Measurements from ENCODE around the gene INSL4.

The INSL4 gene

GRCh38 chr9:5231212-5231611 is at the start of gene INSL4:
TSS of gene INSL4 (plus strand) at chr9:5231419. CDS start at chr9:5231524, 105 bp downstream.
- in situ Hi-C loops (cut with HindIII; ENCODE audit: low sequenced_read_pairs) = loop anchor here (5.0 kb wide), 1 partner anchor 54 kb away; no protein-coding TSS in a partner anchor

DNA sequence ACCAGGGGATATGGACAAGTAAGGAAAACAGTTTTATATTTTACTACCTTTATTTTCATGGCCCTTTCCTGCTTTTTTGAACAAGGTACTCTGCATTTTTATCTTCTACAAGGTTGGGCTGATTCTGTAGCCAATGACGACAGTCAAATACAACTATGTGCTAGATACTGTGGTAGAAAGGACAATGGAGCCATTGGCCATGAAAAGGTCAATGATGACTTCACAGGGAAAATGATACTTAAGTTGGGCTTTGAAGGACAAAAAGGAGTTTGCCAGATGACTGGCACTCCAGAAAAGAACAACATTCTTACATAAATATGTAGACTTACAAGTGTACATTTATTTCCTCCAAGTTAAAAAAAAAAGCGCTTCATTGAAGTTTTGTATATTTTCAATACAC is 46.4 kb upstream of the INSL4 start:
- in situ Hi-C loops (cut with HindIII; ENCODE audit: low sequenced_read_pairs) = loop anchor here (5.0 to 10.0 kb wide), 2 partner anchors 260 to 423 kb away; no protein-coding TSS in a partner anchor

DNA sequence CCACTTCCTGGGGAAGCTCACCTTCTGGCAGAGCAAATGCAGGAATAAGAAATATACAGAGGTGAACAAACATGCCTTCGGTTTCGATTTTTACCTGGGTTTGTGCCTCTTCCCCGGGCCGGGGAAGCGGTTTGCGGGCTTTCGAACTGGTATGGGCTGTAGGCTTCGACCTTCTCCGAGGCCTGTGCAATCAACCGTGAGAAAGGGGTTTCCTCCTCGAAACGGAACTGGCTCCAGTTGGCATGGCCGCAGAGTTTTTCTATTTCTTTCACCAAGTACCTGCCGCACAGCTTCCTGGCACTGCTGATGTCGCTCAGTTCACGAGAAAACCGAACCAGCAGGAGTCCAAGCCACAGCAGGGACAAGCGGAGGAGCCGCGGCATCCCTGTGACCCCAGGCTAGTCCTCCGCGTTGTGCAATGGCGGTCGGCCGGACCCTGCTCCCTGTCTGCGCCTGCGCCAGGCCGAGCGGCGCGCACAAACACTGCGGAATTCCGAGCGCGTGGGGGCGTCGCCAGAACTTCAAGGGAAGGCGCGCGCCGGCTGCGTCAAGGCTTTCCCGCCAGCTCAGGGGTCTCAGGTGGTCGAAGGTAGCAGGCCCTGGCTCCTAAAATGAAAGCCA is 45.9 kb upstream of the INSL4 start, which contains the start of gene INSL6:
Gene INSL6, minus strand, starts transcription at position 420 of the 621 bp plus-strand sequence. Its CDS starts 37 bp downstream, at position 383.
- in situ Hi-C loops (cut with HindIII; ENCODE audit: low sequenced_read_pairs) = loop anchor here (5.0 to 10.0 kb wide), 2 partner anchors 259 to 422 kb away; no protein-coding TSS in a partner anchor

- in situ Hi-C loops (cut with HindIII; ENCODE audit: low sequenced_read_pairs) = loop anchor here (5.0 to 10.0 kb wide), 2 partner anchors 258 to 421 kb away; no protein-coding TSS in a partner anchor
These were observed 44.6 kb upstream of the INSL4 start for GRCh38 chr9:5186416-5187169.

DNA sequence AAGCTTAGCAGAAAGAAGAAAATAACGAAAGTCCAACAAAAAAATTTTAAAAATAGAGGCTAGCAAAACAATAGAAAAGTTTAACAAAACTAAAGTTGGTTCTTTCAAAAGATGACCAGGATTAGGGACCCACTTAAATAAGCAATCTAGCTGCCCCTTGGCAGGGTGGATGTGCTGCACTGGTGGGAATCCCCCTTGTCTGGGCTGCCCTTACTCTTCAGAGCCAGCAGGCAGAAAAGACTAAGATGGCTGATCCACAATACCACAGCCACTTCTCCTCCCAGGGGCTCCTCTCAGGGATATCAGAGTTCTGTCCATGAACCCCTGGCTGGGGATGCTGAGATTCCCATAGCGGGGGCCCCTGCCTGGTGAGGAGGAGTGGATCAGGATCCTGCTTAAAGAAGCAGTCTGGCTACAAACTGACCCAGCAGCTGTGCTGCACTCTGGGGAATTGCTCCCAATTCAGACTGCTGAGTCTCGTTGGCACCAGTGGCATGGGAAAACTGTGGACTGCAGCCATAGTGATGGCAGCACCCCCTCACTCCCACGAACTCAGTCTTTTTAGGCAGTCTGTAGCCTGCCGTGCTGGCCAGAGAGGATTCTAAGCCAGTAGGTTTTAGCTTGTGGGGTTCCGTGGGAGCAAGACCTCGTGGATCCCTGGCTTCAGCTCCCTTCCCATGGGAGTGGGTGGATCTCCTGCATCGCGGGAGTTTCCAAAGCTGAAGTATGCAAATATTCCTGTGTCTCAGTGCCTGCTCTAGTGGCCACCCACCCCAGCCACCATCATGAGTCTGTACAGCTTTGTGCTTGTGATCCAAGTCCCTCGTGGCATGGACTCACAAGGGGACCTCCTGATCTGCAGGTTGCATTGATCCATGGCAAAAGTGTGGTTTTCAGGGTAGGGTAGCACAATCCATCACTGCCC is 42.9 kb upstream of the INSL4 start:
- in situ Hi-C loops (cut with HindIII; ENCODE audit: low sequenced_read_pairs) = loop anchor here (5.0 to 10.0 kb wide), 2 partner anchors 256 to 419 kb away; no protein-coding TSS in a partner anchor

DNA sequence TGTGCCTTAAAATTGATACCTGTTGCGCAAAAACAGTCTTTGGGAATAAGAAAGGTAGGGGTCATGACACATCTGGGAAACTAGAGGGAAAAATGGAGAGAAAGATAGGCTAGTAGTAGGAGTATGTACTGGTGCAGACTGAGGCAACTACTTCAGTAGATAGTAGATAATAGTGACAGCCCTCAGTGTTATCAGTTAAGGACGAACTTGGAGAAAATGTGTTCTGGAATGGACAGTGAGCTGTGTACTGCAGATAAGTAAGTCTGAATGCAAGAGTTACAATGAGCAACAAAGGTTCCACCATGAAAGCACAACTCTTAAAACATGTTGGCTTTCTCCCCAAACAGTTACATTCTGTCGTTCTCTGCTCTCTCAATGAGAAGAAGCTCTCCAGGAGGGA is 39.2 kb upstream of the INSL4 start:
- in situ Hi-C loops (cut with HindIII; ENCODE audit: low sequenced_read_pairs) = no loop called here

- in situ Hi-C loops (cut with HindIII; ENCODE audit: low sequenced_read_pairs) = no loop called here
These were observed 37.9 kb upstream of the INSL4 start for GRCh38 chr9:5193345-5193744.

DNA sequence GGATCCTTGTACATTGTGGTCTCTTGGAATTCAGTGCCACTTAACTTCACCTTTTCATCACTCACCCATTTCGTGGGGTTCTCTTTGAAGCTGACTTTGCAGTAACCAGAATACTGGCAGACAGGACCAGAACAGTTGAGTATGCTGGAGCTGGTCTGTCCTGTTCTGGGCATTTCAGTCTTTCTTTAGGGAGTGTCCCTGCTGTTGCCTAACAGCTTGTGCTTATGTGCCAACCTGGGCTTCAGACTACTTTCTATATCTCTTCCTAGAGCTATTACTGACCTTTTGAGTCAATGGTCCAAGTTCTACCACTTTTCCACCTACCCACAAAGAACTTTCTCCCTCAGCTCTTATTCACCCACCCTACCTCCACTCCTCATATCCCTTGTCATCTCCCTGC is 35.8 kb upstream of the INSL4 start:
- in situ Hi-C loops (cut with HindIII; ENCODE audit: low sequenced_read_pairs) = no loop called here

- in situ Hi-C loops (cut with HindIII; ENCODE audit: low sequenced_read_pairs) = no loop called here
These were observed 26.1 kb upstream of the INSL4 start for GRCh38 chr9:5205071-5205470.

DNA sequence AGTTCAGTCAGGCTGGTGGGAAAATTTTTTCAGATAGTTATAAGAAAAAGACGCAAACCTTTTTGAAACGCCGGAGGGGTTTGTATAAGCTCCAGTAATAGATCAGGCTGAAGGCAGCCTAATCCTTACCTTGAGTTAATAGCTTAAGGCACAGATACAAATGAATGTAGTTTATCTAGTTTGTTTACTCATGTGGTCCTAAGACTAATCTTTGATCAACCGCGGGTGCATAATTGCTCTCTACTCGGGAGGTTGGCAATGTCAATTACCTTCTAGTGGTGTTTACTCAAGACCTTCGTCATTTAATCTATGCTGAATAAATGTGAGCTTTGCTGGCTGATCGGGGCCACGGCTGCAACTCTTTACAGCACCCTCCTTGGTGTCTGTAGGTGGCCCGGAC is 665 bp upstream of the INSL4 start:
- in situ Hi-C loops (cut with HindIII; ENCODE audit: low sequenced_read_pairs) = loop anchor here (5.0 kb wide), 1 partner anchor 53 kb away; no protein-coding TSS in a partner anchor

GRCh38 chr9:5263351-5264218 is 32.4 kb downstream of the INSL4 start:
- in situ Hi-C loops (cut with HindIII; ENCODE audit: low sequenced_read_pairs) = no loop called here

DNA sequence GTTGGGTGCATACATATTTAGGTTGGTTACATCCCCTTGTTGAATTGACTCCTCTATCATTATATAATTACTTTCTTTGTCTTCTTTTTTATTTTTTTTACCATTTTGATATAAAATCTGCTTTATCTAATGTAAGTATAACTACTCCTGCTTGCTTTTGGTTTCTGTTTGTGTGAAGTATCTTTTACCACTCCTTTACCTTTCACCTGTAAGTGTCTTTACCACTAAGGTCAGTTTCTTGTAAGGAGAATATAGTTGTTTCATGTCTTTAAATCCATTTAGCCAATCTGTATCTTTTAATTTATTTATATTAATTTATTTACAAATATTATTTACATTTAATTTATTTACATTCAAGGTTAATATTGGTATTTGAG is 33.0 kb downstream of the INSL4 start:
- in situ Hi-C loops (cut with HindIII; ENCODE audit: low sequenced_read_pairs) = no loop called here

GRCh38 chr9:5265939-5266338 is 34.7 kb downstream of the INSL4 start:
- in situ Hi-C loops (cut with HindIII; ENCODE audit: low sequenced_read_pairs) = no loop called here

DNA sequence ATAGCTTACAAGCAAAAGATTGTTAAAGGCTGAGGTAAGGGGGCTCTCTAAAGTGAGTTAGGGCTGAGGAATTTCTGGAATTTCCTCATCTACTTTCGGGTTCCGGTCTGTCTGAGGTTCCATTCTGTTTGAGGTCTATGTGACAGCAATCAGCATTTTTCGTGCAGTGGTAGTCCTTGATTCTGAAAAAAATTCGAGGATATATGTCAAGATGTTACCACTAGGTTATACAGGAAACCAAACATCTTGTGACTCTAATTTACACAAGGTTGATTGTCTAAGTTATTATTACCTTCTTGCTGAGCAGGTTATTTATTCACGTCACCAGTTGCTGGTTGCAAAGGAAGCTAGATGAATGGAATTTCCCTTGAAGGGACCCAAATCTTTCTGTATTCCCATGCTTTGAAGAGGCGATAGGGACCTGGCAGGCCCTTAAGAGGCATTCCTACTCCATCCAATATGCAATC is 38.1 kb downstream of the INSL4 start:
- in situ Hi-C loops (cut with HindIII; ENCODE audit: low sequenced_read_pairs) = no loop called here

DNA sequence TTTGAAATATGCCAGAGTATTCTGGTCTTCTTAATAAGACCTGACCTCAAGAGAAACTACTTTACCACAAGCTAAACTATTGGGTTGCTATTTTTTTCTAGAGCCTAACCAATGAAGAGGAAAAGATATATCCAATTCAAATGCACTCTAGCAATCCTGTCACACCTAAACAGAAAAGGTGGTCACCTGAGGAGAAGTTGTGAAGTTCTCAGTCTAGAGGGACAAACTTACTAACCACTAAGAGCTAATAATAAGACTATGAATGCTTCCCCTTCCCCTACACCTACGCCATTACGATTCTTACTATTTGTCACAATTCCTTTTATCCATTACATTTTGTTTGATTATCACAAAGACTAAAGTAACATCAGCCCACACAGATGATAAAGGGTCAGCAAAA is 43.6 kb downstream of the INSL4 start:
- in situ Hi-C loops (cut with HindIII; ENCODE audit: low sequenced_read_pairs) = no loop called here

DNA sequence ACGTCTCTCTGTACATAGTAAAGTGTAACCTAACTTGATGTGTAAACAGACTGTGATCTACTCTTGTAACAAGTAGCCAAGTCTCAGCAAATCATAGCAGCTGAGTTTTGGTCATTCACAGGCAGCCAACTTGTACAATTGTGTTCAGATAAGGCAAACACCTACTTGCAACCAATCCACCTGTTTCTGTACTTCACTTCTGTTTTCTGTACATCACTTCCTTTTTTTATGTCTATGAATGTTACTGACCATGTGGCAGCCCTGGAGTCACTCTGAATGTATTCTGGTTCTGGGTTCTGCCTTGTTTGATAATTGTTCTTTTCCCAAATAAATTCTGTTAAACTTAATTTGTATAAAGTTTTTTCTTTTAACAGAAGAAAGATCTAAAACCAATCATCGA is 47.3 kb downstream of the INSL4 start:
- in situ Hi-C loops (cut with HindIII; ENCODE audit: low sequenced_read_pairs) = no loop called here

All from endothelial cell of hepatic sinusoid (primary cell).